VCaP (cell line): ENCODE data around the gene NEGR1.

Experiments used
- H3K27ac ChIP-seq: fragments of 450-650 bp; 2 replicates; pipeline ENCODE4 v1.5.1; 2017
- CTCF ChIP-seq: fragments of 450-650 bp; conservative IDR thresholded peaks from 2 replicates; pipeline ENCODE4 v1.5.1; 2017; ENCODE audit warnings: mild to moderate bottlenecking, moderate library complexity

Gene NEGR1

DNA sequence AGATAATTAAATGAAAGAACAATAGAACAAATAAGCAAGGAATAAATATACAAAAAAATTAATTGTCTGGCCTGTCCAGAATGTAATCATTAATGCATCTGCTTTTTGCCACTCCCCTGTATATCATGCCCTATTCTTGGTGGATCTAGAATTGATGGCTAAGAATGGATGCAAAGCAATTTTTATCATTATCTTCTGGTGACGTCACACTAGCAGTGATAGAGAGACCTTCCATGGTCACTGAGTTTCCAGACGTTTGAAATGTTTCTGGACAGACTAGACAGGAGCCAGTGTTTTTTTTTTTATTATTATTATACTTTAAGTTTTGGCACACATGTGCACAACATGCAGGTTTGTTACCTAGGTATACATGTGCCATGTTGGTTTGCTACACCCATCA, 563.0 kb downstream of the NEGR1 start:
- H3K27ac ChIP-seq: no peak overlapping the region
- no peak for TF ChIP-seq CTCF

GRCh38 chr1:71717186-71717585, 565.2 kb downstream of the NEGR1 start:
- no peak overlapping the region for H3K27ac ChIP-seq
- TF ChIP-seq CTCF: no peak

DNA sequence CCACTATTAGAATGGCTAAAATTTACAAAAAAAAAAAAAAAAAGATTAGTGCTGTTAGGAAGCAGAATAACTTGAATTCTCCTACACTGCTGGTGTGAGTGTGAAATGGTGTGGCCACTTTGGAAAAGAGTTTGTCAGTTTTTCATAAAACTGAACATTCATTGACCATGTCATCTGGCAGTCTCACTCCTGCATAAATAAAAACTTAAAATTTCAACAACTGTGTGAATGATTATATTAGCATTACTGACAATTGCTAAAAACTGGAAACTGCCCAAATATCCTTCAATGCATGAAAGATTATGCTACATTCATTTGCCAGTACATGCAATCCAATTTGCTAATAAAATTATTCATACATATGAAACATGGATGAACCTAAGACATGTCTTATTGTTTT, 570.9 kb downstream of the NEGR1 start:
- no peak overlapping the region for H3K27ac ChIP-seq
- TF ChIP-seq CTCF: no peak

DNA sequence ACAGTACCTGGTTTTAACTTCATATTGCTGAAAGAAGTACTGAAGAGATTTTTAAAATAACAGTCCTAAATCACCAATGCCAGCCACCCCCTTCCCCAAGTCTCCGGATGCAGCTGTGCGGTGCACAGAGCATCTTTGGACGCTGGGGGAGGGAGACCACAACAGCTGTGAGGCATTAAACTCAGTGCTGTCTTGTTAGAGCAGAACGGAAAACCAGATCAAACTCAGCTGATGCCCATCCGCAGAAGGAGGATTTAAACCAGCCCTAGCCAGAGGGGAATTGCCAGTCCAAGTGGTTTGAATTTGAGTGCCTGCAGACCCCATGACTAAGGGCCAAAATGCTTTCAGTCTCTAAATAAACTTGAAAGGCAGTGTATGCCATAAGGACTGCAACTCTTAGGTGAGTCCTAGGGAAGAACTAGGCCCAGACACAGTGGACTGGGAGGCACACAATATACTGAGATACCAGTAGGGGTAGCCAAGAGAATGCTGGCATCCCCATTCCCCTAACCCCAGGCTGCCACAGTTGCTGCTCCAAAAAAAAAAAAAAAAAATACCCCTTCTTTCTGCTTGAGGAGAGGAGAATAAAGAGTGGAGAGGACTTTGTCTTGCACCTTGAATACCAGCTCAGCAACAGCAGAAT, 576.2 kb downstream of the NEGR1 start:
- no peak overlapping the region for H3K27ac ChIP-seq
- TF ChIP-seq CTCF: no peak

DNA sequence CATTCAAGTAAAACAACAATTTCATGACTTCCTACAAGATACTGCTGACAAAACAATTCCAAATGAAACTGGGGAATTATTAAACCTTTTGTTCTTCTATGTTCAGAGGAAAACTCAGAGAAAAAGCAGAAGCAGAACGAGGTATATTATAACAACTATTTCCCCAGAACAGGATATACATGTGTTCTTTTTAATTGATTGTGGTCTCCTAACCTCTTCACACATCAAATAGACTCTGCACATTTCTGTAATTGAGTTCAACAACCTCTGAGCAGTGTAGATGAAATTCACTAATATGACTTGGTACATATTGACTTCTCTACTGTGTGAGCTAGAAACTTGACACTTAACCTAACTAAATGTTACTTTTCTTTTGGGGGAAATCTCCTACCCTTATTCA, 584.2 kb downstream of the NEGR1 start:
- no peak overlapping the region for H3K27ac ChIP-seq
- no peak for TF ChIP-seq CTCF

DNA sequence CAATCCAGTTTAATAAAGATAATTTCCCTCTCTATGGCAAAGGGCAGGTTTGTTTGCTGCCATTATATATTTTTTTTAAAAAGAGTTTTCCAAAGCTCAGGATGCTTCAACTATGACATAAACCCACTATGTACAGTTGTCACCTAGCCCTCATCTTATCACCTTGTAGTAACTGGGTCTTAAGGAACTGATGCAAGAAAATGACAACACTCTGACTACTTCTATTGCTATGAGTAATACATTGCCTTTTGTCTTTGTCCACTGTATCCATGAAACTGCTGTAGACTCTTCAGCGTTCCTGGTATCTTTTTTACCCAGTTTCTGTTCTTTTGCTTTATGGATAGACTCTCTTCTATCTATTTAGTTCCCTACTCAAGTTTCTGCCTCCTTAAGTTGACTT, 586.5 kb downstream of the NEGR1 start:
- TF ChIP-seq CTCF: no peak

GRCh38 chr1:71695084-71695483, 587.3 kb downstream of the NEGR1 start:
- H3K27ac ChIP-seq: no peak overlapping the region
- TF ChIP-seq CTCF: no peak

More for the DNA sequence above, 586.5 kb downstream of the NEGR1 start:
- no peak overlapping the region for H3K27ac ChIP-seq

- TF ChIP-seq CTCF: no peak
- H3K27ac ChIP-seq: no peak overlapping the region
Measured at GRCh38 chr1:71693581-71693980, 588.8 kb downstream of the NEGR1 start.
